Measurements from ENCODE around the gene PVALEF. TPM values are rescaled to one million over a fixed set of nuclear protein-coding genes. Genes with fewer than 3 reads are reported as not detected.

PVALEF gene
- polyA plus RNA-seq, 1 donor (not counting 4 experiments of a cell fraction or from before 2014, with no cell fraction given) = not detected

- Histone ChIP-seq H3K27ac (ENCODE audit: control insufficient read depth, insufficient read depth, low read length) (no peak overlapping the region), H3K9ac (ENCODE audit: control insufficient read depth, extremely low read depth, insufficient read depth, low read length) (no peak overlapping the region), H2AFZ (ENCODE audit: control insufficient read depth, low read length) (no peak overlapping the region), H3K4me2 (ENCODE audit: control insufficient read depth, extremely low read depth, insufficient read depth, low read depth, low read length) (peak overlapping the region; percentile 45), H3K4me3 (ENCODE audit: control insufficient read depth in 2 of 3, extremely low read depth in 1 of 3, insufficient read depth in 2 of 3, low read depth in 1 of 3, low read length in 3 of 3) (peak overlapping the region in 1 of 3 experiments; percentile 56), H3K27me3 (ENCODE audit: control insufficient read depth, extremely low read depth, insufficient read depth, low read length) (peaks cover 48% of the 10 kb centered on the region), H3K9me3 (ENCODE audit: control insufficient read depth, low read depth, low read length) (no peaks in the 10 kb centered on the region), H4K20me1 (ENCODE audit: control insufficient read depth, extremely low read depth, insufficient read depth, low read length) (peaks cover 2% of the 10 kb centered on the region), H3K79me2 (ENCODE audit: control insufficient read depth, insufficient read depth, low read length) (no peaks in the 10 kb centered on the region), H3K9me1 (ENCODE audit: control insufficient read depth, extremely low read depth, insufficient read depth, low read length) (no peaks in the 10 kb centered on the region), H3K4me1 (ENCODE audit: control insufficient read depth, extremely low read depth, insufficient read depth, low read length) (peaks cover 12% of the 10 kb centered on the region), H3K36me3 (ENCODE audit: control insufficient read depth in 2 of 2, extremely low read depth in 1 of 2, insufficient read depth in 2 of 2, low read length in 2 of 2) (peaks cover 2 to 10% of the 10 kb centered on the region in 2 experiments)
- no peak for FAIRE-seq
- dilution Hi-C loops (cut with MboI; ENCODE audit: extremely low pct_ligation_motif_present, low sequenced_read_pairs) = no loop called here
- no peak for TF ChIP-seq CTCF (optimal IDR thresholded peaks at IDR 0.05 in 1 of 3, IDR thresholded peaks at IDR 0.05 in 1 of 3, conservative IDR thresholded peaks at IDR 0.05 in 1 of 3; ENCODE audit: extremely low read depth in 1 of 3, insufficient read depth in 2 of 3, low read length in 3 of 3)
- no peak for TF ChIP-seq EZH2 (IDR thresholded peaks at IDR 0.05; ENCODE audit: low read length)
- DNase-seq (ENCODE audit: low read depth, low spot score) = no peak
These were observed 45.2 kb upstream of the PVALEF start for GRCh38 chr17:81120149-81120484.

- FAIRE-seq (no peak), DNase-seq (ENCODE audit: low read depth, low spot score) (no peak)
- H2AFZ ChIP-seq (ENCODE audit: control insufficient read depth, low read length) = no peak overlapping the region
- peaks cover 16% of the 10 kb centered on the region for H3K4me1 ChIP-seq (ENCODE audit: control insufficient read depth, extremely low read depth, insufficient read depth, low read length)
- no peaks in the 10 kb centered on the region for H3K79me2 ChIP-seq (ENCODE audit: control insufficient read depth, insufficient read depth, low read length)
- no peaks in the 10 kb centered on the region for H3K9me1 ChIP-seq (ENCODE audit: control insufficient read depth, extremely low read depth, insufficient read depth, low read length)
- TF ChIP-seq EZH2 (IDR thresholded peaks at IDR 0.05; ENCODE audit: low read length) (no peak), CTCF (optimal IDR thresholded peaks at IDR 0.05 in 1 of 3, IDR thresholded peaks at IDR 0.05 in 1 of 3, conservative IDR thresholded peaks at IDR 0.05 in 1 of 3; ENCODE audit: extremely low read depth in 1 of 3, insufficient read depth in 2 of 3, low read length in 3 of 3) (peak in 1 of 3 experiments; percentile 37)
- peaks cover 54% of the 10 kb centered on the region for H3K27me3 ChIP-seq (ENCODE audit: control insufficient read depth, extremely low read depth, insufficient read depth, low read length)
- no peaks in the 10 kb centered on the region for H3K9me3 ChIP-seq (ENCODE audit: control insufficient read depth, low read depth, low read length)
- H3K4me2 ChIP-seq (ENCODE audit: control insufficient read depth, extremely low read depth, insufficient read depth, low read depth, low read length) = no peak overlapping the region
- no peak overlapping the region for H3K27ac ChIP-seq (ENCODE audit: control insufficient read depth, insufficient read depth, low read length)
- H3K4me3 ChIP-seq (ENCODE audit: control insufficient read depth in 2 of 3, extremely low read depth in 1 of 3, insufficient read depth in 2 of 3, low read depth in 1 of 3, low read length in 3 of 3) = no peak overlapping the region
- H3K9ac ChIP-seq (ENCODE audit: control insufficient read depth, extremely low read depth, insufficient read depth, low read length) = no peak overlapping the region
- H3K36me3 ChIP-seq (ENCODE audit: control insufficient read depth in 2 of 2, extremely low read depth in 1 of 2, insufficient read depth in 2 of 2, low read length in 2 of 2) = peaks cover 2 to 6% of the 10 kb centered on the region in 2 experiments
- dilution Hi-C loops (cut with MboI; ENCODE audit: extremely low pct_ligation_motif_present, low sequenced_read_pairs) = no loop called here
- peaks cover 2% of the 10 kb centered on the region for H4K20me1 ChIP-seq (ENCODE audit: control insufficient read depth, extremely low read depth, insufficient read depth, low read length)
These were observed 44.3 kb upstream of the PVALEF start for GRCh38 chr17:81120695-81121621.

Measured in keratinocyte (primary cell).